Keratinocyte (primary cell): ENCODE data around the gene CLDN20.

Source experiments
- EZH2 ChIP-seq: IDR thresholded peaks from one replicate; pipeline ENCODE4 v1.6.1; 2012; ENCODE audit warnings: inconsistent platforms, mild to moderate bottlenecking, low read length, moderate library complexity
- TF ChIP-seq, protein P1 (sequence below), 3 experiments: IDR thresholded peaks in 1 of 3; conservative IDR thresholded peaks in 1 of 3; optimal IDR thresholded peaks in 1 of 3; 2 replicates in 2 of 3; 3 replicates in 1 of 3; pipeline versions ENCODE3 to v1.5.1; 2011; ENCODE audit warnings: low read length in 3 of 3, mild to moderate bottlenecking in 3 of 3, moderate library complexity in 2 of 3, control low read depth in 1 of 3, inconsistent platforms in 1 of 3; ENCODE audit not compliant: insufficient read depth in 2 of 3; ENCODE audit errors: extremely low read depth in 1 of 3

DNA sequence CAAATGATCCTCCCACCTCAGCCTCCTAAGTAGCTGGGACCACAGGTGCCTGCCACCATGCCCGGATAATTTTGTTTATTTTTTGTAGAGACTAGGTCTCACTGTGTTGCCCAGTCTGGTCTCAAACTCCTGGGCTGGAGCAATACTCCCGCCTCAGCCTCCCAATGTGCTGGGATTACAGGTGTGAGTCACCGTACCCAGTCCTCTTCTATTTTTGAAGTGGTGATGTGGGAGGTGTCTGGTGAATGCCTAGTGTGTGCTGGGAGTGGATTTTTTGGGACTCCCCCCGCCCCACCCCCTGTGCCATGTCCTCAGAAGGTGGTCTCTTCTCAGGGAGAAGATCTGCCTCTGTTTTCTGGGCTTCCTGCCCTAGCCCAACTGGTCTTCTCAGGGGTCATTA is 47.9 kb upstream of the CLDN20 start:
- TF ChIP-seq, protein P1, sequence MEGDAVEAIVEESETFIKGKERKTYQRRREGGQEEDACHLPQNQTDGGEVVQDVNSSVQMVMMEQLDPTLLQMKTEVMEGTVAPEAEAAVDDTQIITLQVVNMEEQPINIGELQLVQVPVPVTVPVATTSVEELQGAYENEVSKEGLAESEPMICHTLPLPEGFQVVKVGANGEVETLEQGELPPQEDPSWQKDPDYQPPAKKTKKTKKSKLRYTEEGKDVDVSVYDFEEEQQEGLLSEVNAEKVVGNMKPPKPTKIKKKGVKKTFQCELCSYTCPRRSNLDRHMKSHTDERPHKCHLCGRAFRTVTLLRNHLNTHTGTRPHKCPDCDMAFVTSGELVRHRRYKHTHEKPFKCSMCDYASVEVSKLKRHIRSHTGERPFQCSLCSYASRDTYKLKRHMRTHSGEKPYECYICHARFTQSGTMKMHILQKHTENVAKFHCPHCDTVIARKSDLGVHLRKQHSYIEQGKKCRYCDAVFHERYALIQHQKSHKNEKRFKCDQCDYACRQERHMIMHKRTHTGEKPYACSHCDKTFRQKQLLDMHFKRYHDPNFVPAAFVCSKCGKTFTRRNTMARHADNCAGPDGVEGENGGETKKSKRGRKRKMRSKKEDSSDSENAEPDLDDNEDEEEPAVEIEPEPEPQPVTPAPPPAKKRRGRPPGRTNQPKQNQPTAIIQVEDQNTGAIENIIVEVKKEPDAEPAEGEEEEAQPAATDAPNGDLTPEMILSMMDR (optimal IDR thresholded peaks at IDR 0.05 in 1 of 3, IDR thresholded peaks at IDR 0.05 in 1 of 3, conservative IDR thresholded peaks at IDR 0.05 in 1 of 3; ENCODE audit: extremely low read depth in 1 of 3, insufficient read depth in 2 of 3, low read length in 3 of 3), result no peak
- TF ChIP-seq EZH2, result no peak
